Muscle of arm (tissue), 12 donors: ENCODE measurements around the gene JHY. TPM values are rescaled to one million over a fixed set of nuclear protein-coding genes. Genes with fewer than 3 reads are reported as not detected.

Source experiments
- DNase-seq: peaks from one replicate; pipeline ENCODE4 v3.0.0-alpha.2; 2013
- polyA plus RNA-seq, 12 donors: library from polyadenylated mRNA; unstranded; fragments of 120-200 nt; gene quantifications; one replicate each; pipeline ENCODE4 v1.2.1, GENCODE V29; 2013; ENCODE audit not compliant: insufficient read length in 12 of 12

Gene JHY
- polyA plus RNA-seq, 12 donors, result 1.6 to 7.5 (median 1.9) TPM; not detected in 2

- DNase-seq, result no peak
These were observed 124.4 kb downstream of the JHY start for GRCh38 chr11:123006860-123007542.

Other genes with a start within 250 kb of the JHY start
- gene UBASH3B, start 227.0 kb upstream of the JHY start, polyA plus RNA-seq, result 10 to 100 TPM in 1 of 12 donors, 1 to 10 TPM in 10, not detected in 1; 3.7 to 12.0 (median 6.2) TPM
- gene CRTAM, start 44.3 kb upstream of the JHY start, polyA plus RNA-seq, result under 1 TPM in 6 of 12 donors, not detected in 6; 0.12 to 0.61 (median 0.19) TPM
- gene BSX, start 99.1 kb downstream of the JHY start, polyA plus RNA-seq, result not detected
- 1,000 to 10,000 TPM in 11 of 12 donors, 100 to 1,000 TPM in 1; 575 to 1,961 (median 1,737) TPM for gene HSPA8, start 179.4 kb downstream of the JHY start, polyA plus RNA-seq